ENCODE measurements around the gene LAGE3. TPM values are rescaled to one million over a fixed set of nuclear protein-coding genes. Genes with fewer than 3 reads are reported as not detected.
A peak's percentile ranks its signal among the peaks of the same experiment; 100 is the strongest.

LAGE3 gene, protein sequence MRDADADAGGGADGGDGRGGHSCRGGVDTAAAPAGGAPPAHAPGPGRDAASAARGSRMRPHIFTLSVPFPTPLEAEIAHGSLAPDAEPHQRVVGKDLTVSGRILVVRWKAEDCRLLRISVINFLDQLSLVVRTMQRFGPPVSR
- total RNA-seq (2022): 17.8 and 21.1 TPM in 2 replicates
- percentile 48 among the genes with signal in this experiment for Bru-seq, nascent RNA
- BruChase-seq, experiment 1, labeled RNA remaining after a 6-hour chase: percentile 61 among the genes with signal in this experiment
- percentile 51 among the genes with signal in this experiment for BruChase-seq, experiment 2, labeled RNA remaining after a 2-hour chase
- long read RNA-seq, transcript LAGE3-201 (3 exons, 949 nt): major isoform, 66 of 67 reads
- long read RNA-seq, partial matches to known transcripts: 0 of 67 reads
- long read RNA-seq, other reads (novel, unspliced or antisense): 1 of 67 reads

DNA sequence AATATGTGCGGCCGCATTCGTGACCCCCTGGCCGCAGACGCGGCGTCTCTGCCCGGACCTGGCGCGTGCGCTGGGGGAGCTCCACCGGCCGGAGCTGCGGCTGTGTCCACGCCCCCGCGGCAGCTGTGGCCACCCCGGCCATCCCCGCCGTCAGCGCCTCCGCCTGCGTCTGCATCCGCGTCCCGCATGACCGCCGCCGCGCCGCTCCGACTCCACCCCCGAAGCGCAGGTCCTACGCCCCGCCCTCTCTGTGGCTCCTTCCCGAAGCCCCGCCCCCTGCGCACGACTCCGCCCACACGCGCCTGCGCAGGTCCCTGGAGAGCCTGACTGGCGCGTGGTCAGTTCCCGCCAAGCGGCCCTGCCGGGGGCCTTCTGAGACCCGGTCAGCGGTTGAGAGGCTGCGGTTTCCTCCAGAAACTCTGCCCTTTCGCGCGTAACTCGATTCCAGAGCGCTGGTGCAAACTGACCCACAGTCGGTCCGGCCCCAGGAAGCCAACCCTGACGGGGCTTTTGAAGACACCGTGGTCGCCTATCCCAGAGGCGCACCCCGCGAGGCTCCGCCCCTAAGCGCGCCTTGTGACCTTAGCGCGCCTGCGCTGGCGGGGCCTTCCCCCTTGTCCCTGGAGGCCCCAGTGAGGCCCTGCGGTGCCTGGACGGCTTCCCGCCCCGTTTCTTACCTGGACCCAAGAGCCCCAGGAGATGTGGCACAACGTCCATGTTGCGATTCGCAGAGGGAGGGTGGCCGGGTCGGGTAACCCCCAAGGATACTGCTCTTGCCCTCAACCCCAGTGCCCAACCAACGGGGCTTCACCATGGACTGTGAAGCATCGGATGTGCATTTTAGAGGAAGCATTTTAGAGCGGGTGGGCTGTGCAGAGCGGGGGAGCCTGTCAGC is at the start of gene LAGE3:
Gene LAGE3 (minus strand): TSS at position 554 of the 895 bp plus-strand sequence. CDS start 366 bp downstream, at position 188.
- POLR2A ChIA-PET: interaction anchor here (1.1 to 1.4 kb wide), 2 partner anchors 12 to 21 kb away, joined by 5 to 6 read pairs; partner anchors contain the start of genes PLXNA3 and SLC10A3
- Mint-ChIP-seq H3K4me1 (ENCODE audit: insufficient read depth, unreplicated experiment) (peaks cover 7% of the 10 kb centered on the region), H3K9me3 (ENCODE audit: unreplicated experiment) (no peaks in the 10 kb centered on the region), H3K36me3 (ENCODE audit: insufficient read depth, unreplicated experiment) (peaks cover 12% of the 10 kb centered on the region), H3K27me3 (ENCODE audit: insufficient read depth, unreplicated experiment) (peaks cover 23% of the 10 kb centered on the region), H3K27ac (ENCODE audit: low read depth, unreplicated experiment) (peak within 1 kb of the TSS; percentile 23), H3K4me3 (ENCODE audit: unreplicated experiment) (peak within 1 kb of the TSS; percentile 72)
- BruUV-seq (replicated peaks): no TSS peak
- intact Hi-C loops (cut with micrococcal nuclease): no loop called here
- peak; percentile 84 for DNase-seq (ENCODE audit: unreplicated experiment)
- CTCF ChIA-PET: interaction anchor here (1.1 kb wide), 1 partner anchor 55 kb away, joined by 3 read pairs; no protein-coding TSS in a partner anchor
- TF ChIP-seq, protein P1, sequence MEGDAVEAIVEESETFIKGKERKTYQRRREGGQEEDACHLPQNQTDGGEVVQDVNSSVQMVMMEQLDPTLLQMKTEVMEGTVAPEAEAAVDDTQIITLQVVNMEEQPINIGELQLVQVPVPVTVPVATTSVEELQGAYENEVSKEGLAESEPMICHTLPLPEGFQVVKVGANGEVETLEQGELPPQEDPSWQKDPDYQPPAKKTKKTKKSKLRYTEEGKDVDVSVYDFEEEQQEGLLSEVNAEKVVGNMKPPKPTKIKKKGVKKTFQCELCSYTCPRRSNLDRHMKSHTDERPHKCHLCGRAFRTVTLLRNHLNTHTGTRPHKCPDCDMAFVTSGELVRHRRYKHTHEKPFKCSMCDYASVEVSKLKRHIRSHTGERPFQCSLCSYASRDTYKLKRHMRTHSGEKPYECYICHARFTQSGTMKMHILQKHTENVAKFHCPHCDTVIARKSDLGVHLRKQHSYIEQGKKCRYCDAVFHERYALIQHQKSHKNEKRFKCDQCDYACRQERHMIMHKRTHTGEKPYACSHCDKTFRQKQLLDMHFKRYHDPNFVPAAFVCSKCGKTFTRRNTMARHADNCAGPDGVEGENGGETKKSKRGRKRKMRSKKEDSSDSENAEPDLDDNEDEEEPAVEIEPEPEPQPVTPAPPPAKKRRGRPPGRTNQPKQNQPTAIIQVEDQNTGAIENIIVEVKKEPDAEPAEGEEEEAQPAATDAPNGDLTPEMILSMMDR (IDR thresholded peaks at IDR 0.05; ENCODE audit: unreplicated experiment): no peak

DNA sequence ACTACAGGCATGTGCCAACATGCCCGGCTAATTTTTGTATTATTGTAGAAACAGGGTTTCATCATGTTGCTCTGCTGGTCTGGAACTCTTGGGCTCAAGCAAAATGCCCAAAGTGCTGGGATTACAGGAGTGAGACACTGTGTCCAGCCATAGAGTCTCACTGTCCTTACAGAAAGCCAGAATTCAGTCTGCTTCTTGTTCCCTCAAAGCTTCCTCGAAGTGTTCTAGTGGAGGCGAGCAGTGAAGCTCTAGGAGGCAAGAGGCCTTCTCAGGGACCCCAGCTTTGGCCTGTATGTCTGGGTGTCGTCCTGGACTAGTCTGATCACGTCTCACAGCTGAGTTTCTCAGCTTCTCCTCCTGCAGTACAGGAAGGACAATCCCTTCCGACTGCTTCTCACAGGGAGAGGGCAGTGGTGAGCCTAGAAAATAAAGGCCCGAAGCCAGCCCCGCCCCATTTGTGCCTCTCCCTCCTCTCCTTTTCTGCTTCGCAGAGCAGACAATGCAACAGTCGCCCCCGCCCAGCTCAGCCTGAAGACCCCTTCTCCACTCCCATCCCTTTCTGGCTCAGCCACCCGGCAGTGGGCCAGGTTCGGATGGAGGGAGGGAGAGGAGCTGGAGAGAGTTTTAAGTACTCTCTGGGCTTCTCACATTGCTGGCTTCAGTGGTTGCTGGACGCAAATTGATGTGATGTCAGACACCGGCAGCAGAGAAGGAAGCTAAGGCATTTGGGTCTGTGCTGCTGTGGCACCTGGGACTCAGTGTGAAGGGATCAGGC is 48.0 kb upstream of the LAGE3 start:
- Mint-ChIP-seq H3K4me3 (ENCODE audit: unreplicated experiment) (peak overlapping the region; percentile 29), H3K27me3 (ENCODE audit: insufficient read depth, unreplicated experiment) (no peaks in the 10 kb centered on the region), H3K36me3 (ENCODE audit: insufficient read depth, unreplicated experiment) (no peaks in the 10 kb centered on the region), H3K27ac (ENCODE audit: low read depth, unreplicated experiment) (peak overlapping the region; percentile 88), H3K4me1 (ENCODE audit: insufficient read depth, unreplicated experiment) (peaks cover 10% of the 10 kb centered on the region), H3K9me3 (ENCODE audit: unreplicated experiment) (no peaks in the 10 kb centered on the region)
- peak; percentile 84 for DNase-seq (ENCODE audit: unreplicated experiment)
- intact Hi-C loops (cut with micrococcal nuclease): no loop called here
- TSS peak; percentile 25 for BruUV-seq (replicated peaks)
- TF ChIP-seq, protein P1 (IDR thresholded peaks at IDR 0.05; ENCODE audit: unreplicated experiment): peak; percentile 43
- CTCF ChIA-PET: interaction anchor here (0.6 to 2.2 kb wide), 29 partner anchors 8 to 1572 kb away, joined by 3 to 17 read pairs (median 4); partner anchors contain the start of genes DNASE1L1, FAM3A, FLNA and SLC10A3
- POLR2A ChIA-PET: interaction anchor here (0.6 to 3.6 kb wide), 19 partner anchors 11 to 556 kb away, joined by 3 to 36 read pairs (median 6); partner anchors contain the start of genes EMD, FAM3A, FLNA and HCFC1

DNA sequence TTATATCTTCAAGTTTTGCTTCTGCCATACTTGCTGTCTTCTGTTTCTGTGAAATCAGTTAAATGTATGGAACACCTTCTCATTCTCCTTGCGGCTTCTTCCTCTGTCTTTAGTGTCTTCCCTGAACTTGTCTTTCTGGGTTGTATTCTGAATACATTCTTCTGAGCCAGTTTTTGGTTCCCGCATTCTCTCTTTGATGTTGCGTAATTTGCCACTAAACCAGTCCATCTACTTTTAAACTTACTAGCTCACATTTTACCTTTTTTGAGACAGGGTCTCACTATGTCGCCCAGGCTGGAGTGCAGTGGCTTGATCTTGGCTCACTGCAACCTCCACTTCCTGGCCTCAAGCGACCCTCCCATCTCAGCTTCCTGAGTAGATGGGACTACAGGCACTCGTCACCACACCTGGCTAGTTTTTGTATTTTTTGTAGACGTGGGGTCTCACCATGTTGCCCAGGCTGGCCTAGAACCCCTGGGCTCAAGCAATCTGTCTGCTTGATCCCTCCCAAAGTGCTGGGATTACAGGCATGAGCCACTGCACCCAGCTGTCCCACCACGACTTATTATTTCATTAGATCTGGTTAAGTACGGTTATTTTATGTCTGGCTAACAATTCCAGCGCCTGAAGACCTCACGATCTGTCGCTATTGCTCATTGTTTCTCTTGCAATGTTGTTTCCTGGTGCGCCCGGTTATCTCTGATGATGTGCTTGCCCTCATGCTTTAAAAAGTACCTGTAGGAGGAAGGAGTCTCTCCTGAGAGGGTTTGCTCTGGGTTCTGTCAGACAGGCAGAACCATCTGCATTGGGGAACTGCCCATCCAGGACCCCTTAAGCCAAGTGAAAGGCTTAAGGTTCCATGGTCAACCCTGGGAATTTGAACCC is 46.8 kb upstream of the LAGE3 start:
- POLR2A ChIA-PET: interaction anchor here (1.2 to 3.6 kb wide), 7 partner anchors 10 to 555 kb away, joined by 3 to 36 read pairs (median 8); partner anchors contain the start of genes EMD, FAM3A, HCFC1 and RPL10
- no peaks in the 10 kb centered on the region for H3K36me3 Mint-ChIP-seq (ENCODE audit: insufficient read depth, unreplicated experiment)
- TF ChIP-seq, protein P1 (IDR thresholded peaks at IDR 0.05; ENCODE audit: unreplicated experiment): no peak
- no peak overlapping the region for H3K27ac Mint-ChIP-seq (ENCODE audit: low read depth, unreplicated experiment)
- no peak overlapping the region for H3K4me3 Mint-ChIP-seq (ENCODE audit: unreplicated experiment)
- CTCF ChIA-PET: interaction anchor here (0.6 to 2.2 kb wide), 5 partner anchors 10 to 152 kb away, joined by 3 to 15 read pairs (median 5); partner anchors contain the start of genes FAM3A, FLNA and SLC10A3
- intact Hi-C loops (cut with micrococcal nuclease): no loop called here
- no peaks in the 10 kb centered on the region for H3K27me3 Mint-ChIP-seq (ENCODE audit: insufficient read depth, unreplicated experiment)
- DNase-seq (ENCODE audit: unreplicated experiment): no peak
- H3K9me3 Mint-ChIP-seq (ENCODE audit: unreplicated experiment): no peaks in the 10 kb centered on the region
- peaks cover 10% of the 10 kb centered on the region for H3K4me1 Mint-ChIP-seq (ENCODE audit: insufficient read depth, unreplicated experiment)
- no TSS peak for BruUV-seq (replicated peaks)

Measured in MCF 10A (cell line).